Endothelial cell of umbilical vein (primary cell): ENCODE measurements around the gene DPH6. TPM values are rescaled to one million over a fixed set of nuclear protein-coding genes. Genes with fewer than 3 reads are reported as not detected.

Experiments used
- BruUV-seq: library from RNA; stranded (reverse); fragments of 400-500 nt; replicated peaks from 2 replicates; lab custom pipeline; 2021; lab: Mats Ljungman, UMichigan
- CTCF ChIA-PET: fragments of 300-600, 350-600 bp; sonication (Branson Sonifier 250); formaldehyde crosslinking; loops from one replicate; lab custom pipeline; 2021; ENCODE audit warnings: antibody characterized with exemption, inconsistent platforms; lab: Charles Lee
- POLR2A ChIA-PET: fragments of 300-600, 350-600 bp; sonication (Branson Sonifier 250); formaldehyde crosslinking; loops from one replicate; lab custom pipeline; 2021; ENCODE audit warnings: antibody characterized with exemption, inconsistent platforms; lab: Charles Lee
- DNase-seq: peaks from one replicate; pipeline ENCODE4 v3.0.0-alpha.2; 2011; ENCODE audit warnings: low read depth, low spot score
- FAIRE-seq: peaks from 2 replicates; lab custom pipeline; 2011; peaks lifted over from hg19 to GRCh38; lab: Jason Lieb, UNC
- H2AFZ ChIP-seq: 2 replicates; pipeline ENCODE4 v1.6.0; 2012; ENCODE audit warnings: low read depth, low read length, control low read depth, inconsistent platforms
- H3K27ac ChIP-seq: 2 replicates; pipeline ENCODE4 v1.5.1; 2011; ENCODE audit warnings: low read depth, mild to moderate bottlenecking, control low read depth, low read length, moderate library complexity; ENCODE audit not compliant: insufficient read depth
- H3K27me3 ChIP-seq, 2 experiments: 2 replicates each; pipeline versions ENCODE4 v1.6.0 to v1.6.1; 2011; ENCODE audit warnings: low read length in 2 of 2, mixed read lengths in 1 of 2; ENCODE audit not compliant: control insufficient read depth in 2 of 2, insufficient read depth in 2 of 2
- H3K36me3 ChIP-seq, 2 experiments: 2 replicates in 1 of 2; 3 replicates in 1 of 2; pipeline ENCODE4 v1.5.1; 2011; ENCODE audit warnings: low read length in 2 of 2, mild to moderate bottlenecking in 1 of 2, moderate library complexity in 1 of 2; ENCODE audit not compliant: control insufficient read depth in 2 of 2, insufficient read depth in 2 of 2; ENCODE audit errors: extremely low read depth in 1 of 2
- H3K4me1 ChIP-seq: 3 replicates; pipeline ENCODE4 v1.5.1; 2011; ENCODE audit warnings: mild to moderate bottlenecking, low read length; ENCODE audit not compliant: control insufficient read depth, insufficient read depth; ENCODE audit errors: extremely low read depth
- H3K4me2 ChIP-seq: 2 replicates; pipeline ENCODE4 v1.6.1; 2011; ENCODE audit warnings: low read length, control low read depth, mixed read lengths; ENCODE audit not compliant: insufficient read depth
- H3K4me3 ChIP-seq, 3 experiments: fragments of 200-600 bp in 1 of 3; sonication (generic), shearing (Covaris generic) in 1 of 3; replicated peaks in 1 of 3; 2 replicates each; pipeline ENCODE4 v1.5.1; 2011 to 2016; ENCODE audit warnings: control low read depth in 3 of 3, low read length in 3 of 3, mild to moderate bottlenecking in 2 of 3, inconsistent platforms in 1 of 3, low read depth in 1 of 3, moderate library complexity in 1 of 3; ENCODE audit not compliant: insufficient read depth in 1 of 3
- H3K79me2 ChIP-seq: 2 replicates; pipeline ENCODE4 v1.6.0; 2012; ENCODE audit warnings: low read length, inconsistent platforms; ENCODE audit not compliant: control insufficient read depth, insufficient read depth
- H3K9ac ChIP-seq: replicated peaks from 2 replicates; pipeline ENCODE3; 2011; ENCODE audit warnings: low read length, control low read depth; ENCODE audit not compliant: insufficient read depth; ENCODE audit errors: extremely low read depth
- H3K9me1 ChIP-seq: replicated peaks from 3 replicates; pipeline ENCODE4 v1.6.0; 2011; ENCODE audit warnings: mild to moderate bottlenecking, low read length; ENCODE audit not compliant: control insufficient read depth, insufficient read depth; ENCODE audit errors: extremely low read depth
- H3K9me3 ChIP-seq: replicated peaks from 2 replicates; pipeline ENCODE4 v1.5.1; 2012; ENCODE audit warnings: low read length, inconsistent platforms; ENCODE audit not compliant: control insufficient read depth, insufficient read depth
- H4K20me1 ChIP-seq: replicated peaks from 2 replicates; pipeline ENCODE3; 2011; ENCODE audit warnings: mild to moderate bottlenecking, low read length; ENCODE audit not compliant: control insufficient read depth, insufficient read depth; ENCODE audit errors: extremely low read depth
- CTCF ChIP-seq, 2 donors: IDR thresholded peaks; 1 replicate in 1 of 2; 2 replicates in 1 of 2; pipeline ENCODE4 v1.5.1; 2011; ENCODE audit warnings: low read length in 2 of 2, mild to moderate bottlenecking in 2 of 2, moderate library complexity in 2 of 2, control low read depth in 1 of 2, inconsistent platforms in 1 of 2, low read depth in 1 of 2; ENCODE audit not compliant: insufficient read depth in 1 of 2; ENCODE audit errors: extremely low read depth in 1 of 2
- EZH2 ChIP-seq: IDR thresholded peaks from 2 replicates; pipeline ENCODE4 v1.6.1; 2012; ENCODE audit warnings: borderline replicate concordance, low read depth, mild to moderate bottlenecking, moderate library complexity, low read length, inconsistent platforms; ENCODE audit not compliant: severe bottlenecking
- FOS ChIP-seq: IDR thresholded peaks from 2 replicates; pipeline ENCODE4 v1.6.1; 2011; ENCODE audit warnings: mild to moderate bottlenecking, low read length, moderate library complexity, borderline replicate concordance; ENCODE audit not compliant: insufficient read depth
- GATA2 ChIP-seq: IDR thresholded peaks from 2 replicates; pipeline ENCODE4 v1.7.0; 2011; ENCODE audit warnings: low read depth, mild to moderate bottlenecking, moderate library complexity, mixed read lengths, low read length; ENCODE audit not compliant: insufficient read length, insufficient read depth
- JUN ChIP-seq: IDR thresholded peaks from 2 replicates; pipeline ENCODE4 v1.6.1; 2011; ENCODE audit warnings: borderline replicate concordance, low read depth; ENCODE audit not compliant: insufficient read length, insufficient read depth
- MYC ChIP-seq: IDR thresholded peaks from one replicate; pipeline ENCODE4 v1.6.1; 2011; ENCODE audit warnings: mild to moderate bottlenecking, low read depth, low read length
- POLR2A ChIP-seq: IDR thresholded peaks from 2 replicates; pipeline ENCODE4 v1.6.1; 2012; ENCODE audit warnings: low read depth, mild to moderate bottlenecking, control low read depth, low read length
- POLR2AphosphoS5 ChIP-seq: IDR thresholded peaks from 2 replicates; pipeline ENCODE4 v1.6.1; 2012; ENCODE audit warnings: low read depth, mild to moderate bottlenecking, control low read depth, low read length, moderate library complexity; ENCODE audit not compliant: insufficient read depth
- dilution Hi-C: fragments of 300-500 bp; cut with MboI; formaldehyde crosslinking; loops from one replicate; pipeline ENCODE4 v1.15.0; 2019; ENCODE audit warnings: low sequenced_read_pairs; ENCODE audit not compliant: extremely low pct_ligation_motif_present
- intact Hi-C: fragments of 100-400 bp; cut with micrococcal nuclease; formaldehyde crosslinking; loops from one replicate; pipeline ENCODE4 v1.10.0; 2022
- polyA plus RNA-seq, 4 experiments: library from polyadenylated mRNA; depleted of rRNA in 3 of 4; stranded (reverse) in 3 of 4; unstranded in 1 of 4; fragments of >200 nt; gene quantifications; 2 replicates each; pipeline versions ENCODE4 v1.2.1 to v1.2.3, GENCODE V29; 2011 to 2012; ENCODE audit warnings: missing spikeins in 1 of 4
- total RNA-seq: library from RNA; stranded (reverse); gene quantifications from 2 replicates; pipeline ENCODE4 v1.2.3, GENCODE V29; 2021
- TF ChIP-seq, protein P1 (sequence below): IDR thresholded peaks from 2 replicates; pipeline ENCODE4 v1.6.1; 2011; ENCODE audit not compliant: insufficient read depth, insufficient read length

Gene DPH6
- total and polyA plus RNA-seq, 2 donors (not counting 3 experiments of a cell fraction or from before 2014, with no cell fraction given) = 4.6 to 10.1 TPM

GRCh38 chr15:35540885-35541284 is 5.1 kb downstream of the DPH6 start:
- H3K36me3 ChIP-seq = no peaks in the 10 kb centered on the region
- DNase-seq (no peak), FAIRE-seq (no peak)
- no peak overlapping the region for H3K9ac ChIP-seq
- H3K27ac ChIP-seq = no peak overlapping the region
- no peak overlapping the region for H3K4me2 ChIP-seq
- dilution Hi-C loops (no loop called here), intact Hi-C loops (loop anchor here (1.0 to 5.0 kb wide), 2 partner anchors 11 to 211 kb away; no protein-coding TSS in a partner anchor)
- H4K20me1 ChIP-seq = no peaks in the 10 kb centered on the region
- ChIA-PET CTCF (interaction anchor here (1.5 kb wide), 1 partner anchor 211 kb away, joined by 7 read pairs; no protein-coding TSS in a partner anchor), POLR2A (no interaction called here)
- H3K27me3 ChIP-seq = no peaks in the 10 kb centered on the region
- no TSS peak for BruUV-seq
- H3K79me2 ChIP-seq = no peaks in the 10 kb centered on the region
- H3K4me3 ChIP-seq = no peak overlapping the region
- no peaks in the 10 kb centered on the region for H3K9me3 ChIP-seq
- H3K9me1 ChIP-seq = no peaks in the 10 kb centered on the region
- peaks cover 10% of the 10 kb centered on the region for H3K4me1 ChIP-seq
- H2AFZ ChIP-seq = no peak overlapping the region
- TF ChIP-seq POLR2A (no peak), JUN (no peak), GATA2 (no peak), POLR2AphosphoS5 (no peak), CTCF (IDR thresholded peaks at IDR 0.05; ENCODE audit: extremely low read depth in 1 of 2, insufficient read depth in 1 of 2, low read depth in 1 of 2, low read length in 2 of 2) (no peak), FOS (no peak), MYC (no peak), EZH2 (no peak)
- TF ChIP-seq, protein P1, sequence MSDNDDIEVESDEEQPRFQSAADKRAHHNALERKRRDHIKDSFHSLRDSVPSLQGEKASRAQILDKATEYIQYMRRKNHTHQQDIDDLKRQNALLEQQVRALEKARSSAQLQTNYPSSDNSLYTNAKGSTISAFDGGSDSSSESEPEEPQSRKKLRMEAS = no peak
